NCI-H2196 (cell line): ENCODE data around the gene USP48.
"Not testable (repeated sequence)": the region's sequence is repeated elsewhere in the genome, so short reads cannot be mapped to it uniquely, and the experiment has no call there.

Experiments used
- DNase-seq: peaks from one replicate; lab custom pipeline; 2025; ENCODE audit not compliant: unreplicated experiment; lab: John Stamatoyannopoulos, UW

Gene USP48

GRCh38 chr1:21782868-21783678 is at the start of gene USP48:
USP48 (minus strand) TSS chr1:21783149; CDS start chr1:21782957, 192 bp downstream.
- DNase-seq, result peak; percentile 97

- no peak for DNase-seq
Measured at GRCh38 chr1:21831454-21831970, 48.6 kb upstream of the USP48 start.

- DNase-seq, result no peak
Measured at GRCh38 chr1:21830792-21831453, 48.0 kb upstream of the USP48 start.

- DNase-seq, result no peak
Measured at GRCh38 chr1:21829294-21829693, 46.3 kb upstream of the USP48 start.

- no peak for DNase-seq
Measured at GRCh38 chr1:21828506-21829210, 45.7 kb upstream of the USP48 start.

GRCh38 chr1:21828075-21828474 is 45.1 kb upstream of the USP48 start:
- DNase-seq, result no peak

- no peak for DNase-seq
Measured at GRCh38 chr1:21827141-21827679, 44.3 kb upstream of the USP48 start.

GRCh38 chr1:21826694-21827093 is 43.7 kb upstream of the USP48 start:
- not testable (repeated sequence) for DNase-seq

GRCh38 chr1:21825393-21825792 is 42.4 kb upstream of the USP48 start:
- no peak for DNase-seq

- DNase-seq, result no peak
Measured at GRCh38 chr1:21824926-21825325, 42.0 kb upstream of the USP48 start.

GRCh38 chr1:21823980-21824702 is 41.2 kb upstream of the USP48 start:
- DNase-seq, result no peak

GRCh38 chr1:21823206-21823979 is 40.4 kb upstream of the USP48 start:
- no peak for DNase-seq

- no peak for DNase-seq
Measured at GRCh38 chr1:21822349-21822748, 39.4 kb upstream of the USP48 start.

GRCh38 chr1:21821385-21822019 is 38.6 kb upstream of the USP48 start:
- no peak for DNase-seq

GRCh38 chr1:21820597-21821232 is 37.8 kb upstream of the USP48 start:
- DNase-seq, result no peak

GRCh38 chr1:21818656-21819055 is 35.7 kb upstream of the USP48 start:
- DNase-seq, result peak; percentile 14

GRCh38 chr1:21816602-21817302 is 33.8 kb upstream of the USP48 start:
- no peak for DNase-seq

- DNase-seq, result no peak
Measured at GRCh38 chr1:21815724-21816321, 32.9 kb upstream of the USP48 start.
